HCT116 (cell line): ENCODE results near the gene FTCD. TPM values are rescaled to one million over a fixed set of nuclear protein-coding genes. Genes with fewer than 3 reads are reported as not detected.

ENCODE experiments used
- ATAC-seq: fragments of 200-7000 bp; cut with Tn5 transposase; 2 replicates; pipeline ENCODE4 v1.9.1; 2020; ENCODE audit warnings: mild to moderate bottlenecking, moderate library complexity
- BruUV-seq: library from RNA; stranded (reverse); fragments of 400-500 nt; replicated peaks from 2 replicates; lab custom pipeline; 2021; lab: Mats Ljungman, UMichigan
- CTCF ChIA-PET: fragments of 300-600 bp; sonication (Branson Sonifier 250); formaldehyde crosslinking; loops from one replicate; lab custom pipeline; 2021; ENCODE audit warnings: antibody characterized with exemption; lab: Charles Lee
- POLR2A ChIA-PET: fragments of 300-600, 350-600 bp; sonication (Branson Sonifier 250); formaldehyde crosslinking; loops from one replicate; lab custom pipeline; 2021; ENCODE audit warnings: antibody characterized with exemption; lab: Charles Lee
- RAD21 ChIA-PET, 2 experiments: fragments of 300-600 bp; sonication (Branson Sonifier 250); formaldehyde crosslinking; loops; one replicate each; lab custom pipeline; 2023; ENCODE audit warnings: low total read pairs in 2 of 2; ENCODE audit not compliant: uncharacterized antibody in 2 of 2, unreplicated experiment in 2 of 2, low non-redundant PET in 1 of 2; lab: Charles Lee
- DNase-seq: peaks from one replicate; pipeline ENCODE4 v3.0.0-alpha.2; 2010; ENCODE audit warnings: low read depth, low spot score
- H2AFZ ChIP-seq: fragments of 200-600 bp; shearing (Covaris generic), sonication (generic); 2 replicates; pipeline ENCODE4 v1.6.1; 2017; ENCODE audit warnings: low read depth, mixed run types, mixed read lengths, antibody characterized with exemption, low read length; ENCODE audit not compliant: poor library complexity, severe bottlenecking
- H3K27ac ChIP-seq: 2 replicates; pipeline ENCODE4 v1.5.1; 2012; ENCODE audit warnings: low read depth, low read length
- H3K27me3 ChIP-seq: fragments of 200-600 bp; sonication (generic); 2 replicates; pipeline ENCODE4 v1.6.1; 2016; ENCODE audit warnings: mixed run types, low read length, mixed read lengths; ENCODE audit not compliant: insufficient read depth
- H3K36me3 ChIP-seq, 2 experiments: fragments of 200-500 bp in 1 of 2; fragments of 200-600 bp in 1 of 2; sonication (Bioruptor generic) in 1 of 2; sonication (generic) in 1 of 2; 2 replicates each; pipeline versions ENCODE4 v1.5.1 to v1.6.1; 2014 to 2016; ENCODE audit warnings: low read length in 2 of 2, inconsistent platforms in 1 of 2, mixed read lengths in 1 of 2, mixed run types in 1 of 2; ENCODE audit not compliant: insufficient read depth in 2 of 2, control insufficient read depth in 1 of 2
- H3K4me1 ChIP-seq, 2 experiments: fragments of 200-600 bp in 1 of 2; sonication (generic) in 1 of 2; 2 replicates each; pipeline versions ENCODE4 v1.5.1 to v1.6.1; 2012 to 2017; ENCODE audit warnings: low read length in 2 of 2, inconsistent platforms in 1 of 2, mild to moderate bottlenecking in 1 of 2, mixed read lengths in 1 of 2, mixed run types in 1 of 2, moderate library complexity in 1 of 2; ENCODE audit not compliant: insufficient read depth in 2 of 2, control insufficient read depth in 1 of 2
- H3K4me2 ChIP-seq: fragments of 200-600 bp; sonication (generic); 2 replicates; pipeline ENCODE4 v1.6.1; 2017; ENCODE audit warnings: mixed run types, low read length, mixed read lengths
- H3K4me3 ChIP-seq, 2 experiments: fragments of 200-600 bp in 1 of 2; sonication (generic) in 1 of 2; replicated peaks in 1 of 2; 2 replicates each; pipeline ENCODE4 v1.5.1; 2011 to 2016; ENCODE audit warnings: low read length in 2 of 2, control low read depth in 1 of 2, low read depth in 1 of 2, mild to moderate bottlenecking in 1 of 2, mixed read lengths in 1 of 2, mixed run types in 1 of 2
- H3K79me2 ChIP-seq: fragments of 200-600 bp; sonication (generic); 2 replicates; pipeline ENCODE4 v1.6.1; 2017; ENCODE audit warnings: mild to moderate bottlenecking, mixed run types, low read length, moderate library complexity, mixed read lengths; ENCODE audit not compliant: insufficient read depth
- H3K9ac ChIP-seq: fragments of 200-600 bp; sonication (generic); 2 replicates; pipeline ENCODE4 v1.6.1; 2016; ENCODE audit warnings: low read length, mixed read lengths
- H3K9me2 ChIP-seq: fragments of 200-600 bp; sonication (generic), shearing (Covaris generic); 2 replicates; pipeline ENCODE4 v1.6.1; 2017; ENCODE audit warnings: mixed run types, mild to moderate bottlenecking, moderate library complexity; ENCODE audit not compliant: insufficient read depth
- H3K9me3 ChIP-seq, 2 experiments: fragments of 200-500 bp in 1 of 2; fragments of 200-600 bp in 1 of 2; sonication (Bioruptor generic) in 1 of 2; sonication (generic) in 1 of 2; 2 replicates each; pipeline ENCODE4 v1.6.1; 2014 to 2017; ENCODE audit warnings: low read length in 2 of 2, mixed read lengths in 2 of 2, inconsistent platforms in 1 of 2, low read depth in 1 of 2, mild to moderate bottlenecking in 1 of 2, mixed run types in 1 of 2, moderate library complexity in 1 of 2; ENCODE audit not compliant: control insufficient read depth in 1 of 2, insufficient read depth in 1 of 2
- H4K20me1 ChIP-seq: fragments of 200-600 bp; sonication (generic), shearing (Covaris generic); 2 replicates; pipeline ENCODE4 v1.6.1; 2017; ENCODE audit warnings: mixed run types, mild to moderate bottlenecking, moderate library complexity; ENCODE audit not compliant: insufficient read depth
- CBX3 ChIP-seq: IDR thresholded peaks from 2 replicates; pipeline ENCODE4 v1.6.1; 2012; ENCODE audit warnings: low read depth
- CTCF ChIP-seq, 3 experiments: fragments of 200-600 bp in 1 of 3; sonication (generic) in 1 of 3; IDR thresholded peaks in 2 of 3; conservative IDR thresholded peaks in 1 of 3; 2 replicates each; pipeline ENCODE4 v1.5.1; 2012 to 2017; ENCODE audit warnings: low read depth in 2 of 3, low read length in 2 of 3, antibody characterized with exemption in 1 of 3, borderline replicate concordance in 1 of 3, control low read depth in 1 of 3, mild to moderate bottlenecking in 1 of 3, mixed read lengths in 1 of 3, mixed run types in 1 of 3, moderate library complexity in 1 of 3; ENCODE audit not compliant: insufficient read depth in 1 of 3
- EGR1 ChIP-seq: IDR thresholded peaks from 2 replicates; pipeline ENCODE4 v1.6.1; 2012; ENCODE audit warnings: low read depth
- ELF1 ChIP-seq: IDR thresholded peaks from 2 replicates; pipeline ENCODE4 v1.6.1; 2012; ENCODE audit warnings: low read depth, borderline replicate concordance
- EZH2phosphoT487 ChIP-seq: fragments of 200-600 bp; IDR thresholded peaks from 2 replicates; pipeline ENCODE4 v1.6.1; 2018; ENCODE audit warnings: antibody characterized with exemption, borderline replicate concordance
- JUND ChIP-seq: IDR thresholded peaks from 2 replicates; pipeline ENCODE4 v1.6.1; 2012
- POLR2A ChIP-seq: IDR thresholded peaks from 2 replicates; pipeline ENCODE4 v1.7.0; 2011; ENCODE audit warnings: borderline replicate concordance; ENCODE audit not compliant: insufficient read depth, insufficient read length; ENCODE audit errors: extremely low read depth
- POLR2AphosphoS5 ChIP-seq: IDR thresholded peaks from 2 replicates; pipeline ENCODE4 v1.6.1; 2011; ENCODE audit warnings: mild to moderate bottlenecking, low read depth, low read length, moderate library complexity
- RAD21 ChIP-seq: IDR thresholded peaks from 2 replicates; pipeline ENCODE4 v1.6.1; 2012; ENCODE audit warnings: low read depth, mild to moderate bottlenecking
- SP1 ChIP-seq: IDR thresholded peaks from 2 replicates; pipeline ENCODE4 v1.6.1; 2012; ENCODE audit warnings: low read depth
- ZFX ChIP-seq: fragments of 450-650 bp; IDR thresholded peaks from 2 replicates; pipeline ENCODE4 v1.6.1; 2017
- ZNF274 ChIP-seq: fragments of 200-500 bp; sonication (Bioruptor generic); IDR thresholded peaks from 2 replicates; pipeline ENCODE4 v1.6.1; 2014; ENCODE audit warnings: mild to moderate bottlenecking, low read depth, low read length, inconsistent platforms
- intact Hi-C: fragments of 100-400 bp; cut with micrococcal nuclease; formaldehyde crosslinking; loops from 2 replicates; pipeline ENCODE4 v1.10.0; 2022
- total RNA-seq: library from RNA; stranded (reverse); gene quantifications from one replicate; pipeline ENCODE4 v1.2.1, GENCODE V29; 2021; ENCODE audit not compliant: unreplicated experiment
- TF ChIP-seq, protein P1 (sequence below): IDR thresholded peaks from 2 replicates; pipeline ENCODE4 v1.6.1; 2012

FTCD gene
- total RNA-seq, 1 experiment from 2014 or later, result 2.5 TPM

GRCh38 chr21:46109313-46110221 is 45.8 kb downstream of the FTCD start:
- H3K79me2 ChIP-seq, result no peaks in the 10 kb centered on the region
- no peaks in the 10 kb centered on the region for H3K27me3 ChIP-seq
- no peak overlapping the region for H3K4me3 ChIP-seq
- no peak for TF ChIP-seq EGR1
- no peak for TF ChIP-seq JUND
- TF ChIP-seq POLR2A, result no peak
- TF ChIP-seq ELF1, result no peak
- no peak for TF ChIP-seq POLR2AphosphoS5
- no peak for TF ChIP-seq ZNF274
- TF ChIP-seq, protein P1, sequence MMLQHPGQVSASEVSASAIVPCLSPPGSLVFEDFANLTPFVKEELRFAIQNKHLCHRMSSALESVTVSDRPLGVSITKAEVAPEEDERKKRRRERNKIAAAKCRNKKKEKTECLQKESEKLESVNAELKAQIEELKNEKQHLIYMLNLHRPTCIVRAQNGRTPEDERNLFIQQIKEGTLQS, result no peak
- TF ChIP-seq CBX3, result no peak
- no peak for TF ChIP-seq SP1
- no peak for TF ChIP-seq RAD21
- TF ChIP-seq CTCF (IDR thresholded peaks at IDR 0.05 in 2 of 3, conservative IDR thresholded peaks at IDR 0.05 in 1 of 3; ENCODE audit: borderline replicate concordance in 1 of 3, insufficient read depth in 1 of 3, low read depth in 2 of 3, low read length in 2 of 3), result no peak
- TF ChIP-seq ZFX, result no peak
- no peak for TF ChIP-seq EZH2phosphoT487
- TF ChIP-seq, all 23 proteins: peak for 0
- H4K20me1 ChIP-seq, result no peaks in the 10 kb centered on the region
- peaks cover 5 to 12% of the 10 kb centered on the region in 2 experiments; a peak in 3 of 4 replicates for H3K9me3 ChIP-seq
- H3K9me2 ChIP-seq, result no peaks in the 10 kb centered on the region
- ChIA-PET POLR2A (no interaction called here), RAD21 (no interaction called here), CTCF (no interaction called here)
- ATAC-seq, result no peak
- H3K4me1 ChIP-seq, result no peaks in the 10 kb centered on the region
- no peak overlapping the region for H3K9ac ChIP-seq
- intact Hi-C loops, result no loop called here
- DNase-seq, result no peak
- H2AFZ ChIP-seq, result no peak overlapping the region
- peaks cover 4 to 8% of the 10 kb centered on the region in 2 experiments; a peak in 3 of 4 replicates for H3K36me3 ChIP-seq
- no peak overlapping the region for H3K4me2 ChIP-seq
- no peak overlapping the region for H3K27ac ChIP-seq
- no TSS peak for BruUV-seq
